GM18526 (cell line): ENCODE measurements around the gene ACSM6.

Experiments
- POLR2A ChIP-seq: IDR thresholded peaks from 3 replicates; pipeline ENCODE4 v1.6.1; 2011; ENCODE audit not compliant: insufficient read length; ENCODE audit errors: extremely low read depth

The ACSM6 gene

GRCh38 chr10:95275726-95276366 is 81.8 kb downstream of the ACSM6 start:
- no peak for TF ChIP-seq POLR2A

GRCh38 chr10:95276367-95277200 is 82.5 kb downstream of the ACSM6 start:
- TF ChIP-seq POLR2A, result no peak

- no peak for TF ChIP-seq POLR2A
These were observed 83.1 kb downstream of the ACSM6 start for GRCh38 chr10:95277201-95277570.

GRCh38 chr10:95277614-95278013 is 83.6 kb downstream of the ACSM6 start:
- no peak for TF ChIP-seq POLR2A
